GM23338 (cell line): ENCODE results near the gene DHRS7B.
"Not testable (repeated sequence)": the region's sequence is repeated elsewhere in the genome, so short reads cannot be mapped to it uniquely, and the experiment has no call there.

Experiments
- CTCF ChIP-seq, 2 experiments: fragments of 200-600 bp in 1 of 2; sonication (generic) in 1 of 2; conservative IDR thresholded peaks; 2 replicates each; pipeline versions ENCODE4 v1.5.1 to v1.6.1; 2016 to 2017; ENCODE audit warnings: antibody characterized with exemption in 2 of 2, low read depth in 2 of 2, mild to moderate bottlenecking in 2 of 2, moderate library complexity in 1 of 2
- EZH2 ChIP-seq: fragments of 200-600 bp; sonication (generic); IDR thresholded peaks from one replicate; pipeline ENCODE4 v1.8.0; 2017; ENCODE audit warnings: antibody characterized with exemption, mild to moderate bottlenecking, low read depth; ENCODE audit not compliant: unreplicated experiment
- EZH2phosphoT487 ChIP-seq: fragments of 200-600 bp; sonication (generic); IDR thresholded peaks from one replicate; pipeline ENCODE4 v1.8.1; 2018; ENCODE audit warnings: antibody characterized with exemption; ENCODE audit not compliant: unreplicated experiment
- JUNB ChIP-seq: IDR thresholded peaks from one replicate; pipeline ENCODE4 v1.6.1; 2016; ENCODE audit warnings: antibody characterized with exemption; ENCODE audit not compliant: unreplicated experiment
- POLR2AphosphoS5 ChIP-seq: IDR thresholded peaks from 2 replicates; pipeline ENCODE4 v1.6.1; 2016; ENCODE audit warnings: antibody characterized with exemption, low read depth
- REST ChIP-seq: IDR thresholded peaks from one replicate; pipeline ENCODE4 v1.6.1; 2018; ENCODE audit warnings: antibody characterized with exemption; ENCODE audit not compliant: unreplicated experiment
- STAT1 ChIP-seq: IDR thresholded peaks from one replicate; pipeline ENCODE4 v1.6.1; 2016; ENCODE audit warnings: antibody characterized with exemption; ENCODE audit not compliant: unreplicated experiment
- ZNF114 ChIP-seq: fragments of 250-450 bp; sonication (Bioruptor Pico); IDR thresholded peaks from 2 replicates; pipeline ENCODE4 v1.5.0; 2020; ENCODE audit warnings: mild to moderate bottlenecking, moderate library complexity

GRCh38 chr17:21142065-21142464 lies 15.3 kb downstream of the DHRS7B start:
- not testable (repeated sequence) for TF ChIP-seq STAT1; EZH2; EZH2phosphoT487; CTCF (conservative IDR thresholded peaks at IDR 0.05; ENCODE audit: low read depth in 2 of 2); POLR2AphosphoS5; REST; JUNB; ZNF114 (CRISPR knock-in tag)
